ENCODE measurements around the gene SLC26A8.

DNA sequence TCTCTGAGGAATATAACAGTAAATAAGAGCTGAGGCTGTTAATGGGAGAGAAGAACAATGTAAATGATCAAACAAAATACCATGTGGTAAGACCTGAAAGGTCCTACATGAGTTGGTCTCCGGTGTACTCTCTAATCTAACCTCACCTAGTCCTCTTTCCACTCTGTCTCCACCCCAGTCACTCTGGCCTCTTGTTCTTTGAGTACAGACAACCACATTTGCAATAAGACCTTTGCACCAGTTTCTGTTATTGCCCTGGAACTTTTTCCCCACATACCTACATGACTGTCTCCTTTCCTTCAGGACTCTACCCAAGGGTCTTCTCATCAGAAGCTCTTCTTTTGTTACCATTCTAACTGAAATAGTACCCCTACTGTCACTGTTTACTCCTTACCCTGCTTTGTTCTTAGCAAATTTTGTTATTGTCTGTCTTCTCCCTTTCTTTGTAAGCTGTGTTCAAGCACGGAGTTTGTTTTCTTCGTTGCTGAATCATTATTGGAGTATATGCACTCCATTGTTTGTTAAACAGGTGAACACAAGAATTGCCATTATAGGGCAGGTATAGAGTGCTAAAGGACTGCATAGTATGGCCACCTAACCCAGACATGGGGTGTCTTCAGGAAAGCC, 40.4 kb upstream of the SLC26A8 start:
- TF ChIP-seq, protein P1, sequence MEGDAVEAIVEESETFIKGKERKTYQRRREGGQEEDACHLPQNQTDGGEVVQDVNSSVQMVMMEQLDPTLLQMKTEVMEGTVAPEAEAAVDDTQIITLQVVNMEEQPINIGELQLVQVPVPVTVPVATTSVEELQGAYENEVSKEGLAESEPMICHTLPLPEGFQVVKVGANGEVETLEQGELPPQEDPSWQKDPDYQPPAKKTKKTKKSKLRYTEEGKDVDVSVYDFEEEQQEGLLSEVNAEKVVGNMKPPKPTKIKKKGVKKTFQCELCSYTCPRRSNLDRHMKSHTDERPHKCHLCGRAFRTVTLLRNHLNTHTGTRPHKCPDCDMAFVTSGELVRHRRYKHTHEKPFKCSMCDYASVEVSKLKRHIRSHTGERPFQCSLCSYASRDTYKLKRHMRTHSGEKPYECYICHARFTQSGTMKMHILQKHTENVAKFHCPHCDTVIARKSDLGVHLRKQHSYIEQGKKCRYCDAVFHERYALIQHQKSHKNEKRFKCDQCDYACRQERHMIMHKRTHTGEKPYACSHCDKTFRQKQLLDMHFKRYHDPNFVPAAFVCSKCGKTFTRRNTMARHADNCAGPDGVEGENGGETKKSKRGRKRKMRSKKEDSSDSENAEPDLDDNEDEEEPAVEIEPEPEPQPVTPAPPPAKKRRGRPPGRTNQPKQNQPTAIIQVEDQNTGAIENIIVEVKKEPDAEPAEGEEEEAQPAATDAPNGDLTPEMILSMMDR (IDR thresholded peaks at IDR 0.05): no peak
- TF ChIP-seq POLR2A (IDR thresholded peaks at IDR 0.05): no peak
